MCF 10A (cell line): ENCODE results near the gene IQCN. TPM values are rescaled to one million over a fixed set of nuclear protein-coding genes. Genes with fewer than 3 reads are reported as not detected.

Experiments used
- BruUV-seq: library from RNA; stranded (reverse); fragments of 400-500 nt; replicated peaks from 2 replicates; lab custom pipeline; 2021; lab: Mats Ljungman, UMichigan
- CTCF ChIA-PET: fragments of 300-600 bp; sonication (Branson Sonifier 250); formaldehyde crosslinking; extraction: SDS; loops from one replicate; lab custom pipeline; 2021; ENCODE audit warnings: antibody characterized with exemption, inconsistent platforms; lab: Yijun Ruan, JAX
- POLR2A ChIA-PET: fragments of 300-600, 350-650 bp; sonication (Branson Sonifier 250); formaldehyde crosslinking; extraction: SDS; loops from one replicate; lab custom pipeline; 2020; ENCODE audit warnings: antibody characterized with exemption, inconsistent platforms; lab: Yijun Ruan, JAX
- DNase-seq: peaks from one replicate; pipeline ENCODE4 v3.0.0-alpha.2; 2018; ENCODE audit not compliant: unreplicated experiment
- H3K27ac Mint-ChIP-seq: one replicate; pipeline ENCODE4 v1.8.0; 2022; ENCODE audit warnings: mild to moderate bottlenecking, low read depth, mixed read lengths; ENCODE audit not compliant: unreplicated experiment
- H3K27me3 Mint-ChIP-seq: one replicate; pipeline ENCODE4 v1.8.0; 2022; ENCODE audit warnings: mixed read lengths; ENCODE audit not compliant: insufficient read depth, unreplicated experiment
- H3K36me3 Mint-ChIP-seq: one replicate; pipeline ENCODE4 v1.8.0; 2022; ENCODE audit warnings: mild to moderate bottlenecking, moderate library complexity, mixed read lengths; ENCODE audit not compliant: insufficient read depth, unreplicated experiment
- H3K4me1 Mint-ChIP-seq: one replicate; pipeline ENCODE4 v1.8.0; 2022; ENCODE audit warnings: mixed read lengths; ENCODE audit not compliant: insufficient read depth, unreplicated experiment
- H3K4me3 Mint-ChIP-seq: one replicate; pipeline ENCODE4 v1.8.0; 2022; ENCODE audit warnings: mild to moderate bottlenecking, moderate library complexity, mixed read lengths; ENCODE audit not compliant: unreplicated experiment
- H3K9me3 Mint-ChIP-seq: one replicate; pipeline ENCODE4 v1.8.0; 2022; ENCODE audit warnings: mixed read lengths; ENCODE audit not compliant: unreplicated experiment
- CTCF ChIP-seq: fragments of 200-600 bp; IDR thresholded peaks from one replicate; pipeline ENCODE4 v1.8.0; 2022; ENCODE audit warnings: antibody characterized with exemption, mild to moderate bottlenecking; ENCODE audit not compliant: unreplicated experiment
- intact Hi-C: fragments of 100-400 bp; cut with micrococcal nuclease; formaldehyde crosslinking; loops from 2 replicates; pipeline ENCODE4 v1.14.1; 2022
- total RNA-seq: library from RNA; stranded (reverse); gene quantifications from 2 replicates; pipeline ENCODE4 v1.2.3, GENCODE V29; 2022

Gene IQCN
- total RNA-seq, 1 experiment from 2014 or later, result 0.26 TPM

DNA sequence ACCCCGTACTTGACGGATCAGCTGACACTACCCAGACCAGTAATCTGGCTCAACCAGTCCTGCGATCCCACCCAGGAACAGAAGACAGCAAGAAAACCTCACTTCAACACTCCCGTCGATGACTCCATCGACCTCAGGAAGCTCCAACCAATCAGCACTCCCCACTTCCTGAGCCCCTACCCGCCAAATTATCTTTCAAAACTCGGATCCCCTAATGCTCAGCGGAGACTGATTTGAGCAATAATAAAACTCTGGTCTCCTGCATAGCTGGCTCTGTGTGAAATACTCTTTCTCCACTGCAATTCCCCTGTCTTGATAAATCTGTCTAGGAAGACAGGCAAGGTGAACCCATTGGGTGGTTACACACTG lies 47.5 kb upstream of the IQCN start:
- POLR2A ChIA-PET, result interaction anchor here (1.0 to 5.2 kb wide), 14 partner anchors 9 to 267 kb away, joined by 3 to 175 read pairs (median 9); partner anchors contain the start of genes IQCN, JUND, MPV17L2 and PGPEP1
- H3K4me1 Mint-ChIP-seq, result peaks cover 33% of the 10 kb centered on the region
- peaks cover 8% of the 10 kb centered on the region for H3K36me3 Mint-ChIP-seq
- CTCF ChIA-PET, result interaction anchor here (0.6 to 4.0 kb wide), 12 partner anchors 9 to 1106 kb away, joined by 3 to 40 read pairs (median 4); no protein-coding TSS in a partner anchor
- no TSS peak for BruUV-seq
- intact Hi-C loops, result loop anchor here (10.0 kb wide), 1 partner anchor 207 kb away; no protein-coding TSS in a partner anchor
- H3K27me3 Mint-ChIP-seq, result no peaks in the 10 kb centered on the region
- DNase-seq, result no peak
- H3K27ac Mint-ChIP-seq, result peak overlapping the region; percentile 77
- H3K4me3 Mint-ChIP-seq, result peak overlapping the region; percentile 83
- H3K9me3 Mint-ChIP-seq, result no peaks in the 10 kb centered on the region
- TF ChIP-seq CTCF, result no peak

GRCh38 chr19:18320865-18321733 lies 46.8 kb upstream of the IQCN start:
- no TSS peak for BruUV-seq
- peak overlapping the region; percentile 77 for H3K27ac Mint-ChIP-seq
- POLR2A ChIA-PET, result interaction anchor here (0.5 to 5.2 kb wide), 8 partner anchors 7 to 194 kb away, joined by 3 to 175 read pairs (median 16); partner anchors contain the start of genes JUND, MPV17L2 and PGPEP1
- intact Hi-C loops, result loop anchor here (10.0 kb wide), 1 partner anchor 206 kb away; no protein-coding TSS in a partner anchor
- H3K4me1 Mint-ChIP-seq, result peaks cover 33% of the 10 kb centered on the region
- DNase-seq, result no peak
- CTCF ChIA-PET, result interaction anchor here (0.7 to 4.0 kb wide), 8 partner anchors 8 to 208 kb away, joined by 3 to 40 read pairs (median 4); no protein-coding TSS in a partner anchor
- H3K4me3 Mint-ChIP-seq, result peak overlapping the region; percentile 83
- H3K9me3 Mint-ChIP-seq, result no peaks in the 10 kb centered on the region
- no peaks in the 10 kb centered on the region for H3K27me3 Mint-ChIP-seq
- no peak for TF ChIP-seq CTCF
- H3K36me3 Mint-ChIP-seq, result peaks cover 8% of the 10 kb centered on the region

DNA sequence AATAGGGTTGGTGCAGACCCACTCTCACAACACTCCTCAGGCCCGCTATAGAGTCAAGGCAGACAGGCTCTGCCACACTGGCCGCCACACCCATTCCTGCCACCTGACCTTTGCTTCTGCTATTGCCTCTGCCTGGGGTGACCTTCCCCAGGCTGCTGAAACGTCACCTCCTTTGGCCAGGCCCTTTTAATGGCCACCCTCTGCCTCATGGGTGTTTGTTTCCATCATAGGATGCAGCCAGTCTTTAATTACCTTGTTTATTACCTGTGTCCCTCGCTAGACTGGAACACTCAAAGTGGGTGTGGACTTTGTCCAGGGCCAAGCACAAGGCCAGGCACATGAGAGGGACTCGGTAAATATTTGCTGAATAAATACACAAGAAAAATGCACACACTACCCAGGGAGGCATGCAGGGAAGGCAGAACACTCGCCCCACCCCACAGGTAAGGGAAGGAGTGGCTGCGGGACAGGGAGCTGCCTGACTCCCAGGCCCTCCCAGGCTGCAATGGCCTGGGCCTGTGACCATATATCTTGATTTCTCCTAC lies 45.4 kb upstream of the IQCN start:
- ChIA-PET CTCF (interaction anchor here (1.1 to 4.0 kb wide), 3 partner anchors 40 to 93 kb away, joined by 4 to 40 read pairs (median 5); no protein-coding TSS in a partner anchor), POLR2A (interaction anchor here (5.2 kb wide), 1 partner anchor 39 kb away, joined by 175 read pairs; the partner anchor contains the start of gene JUND)
- no peaks in the 10 kb centered on the region for H3K27me3 Mint-ChIP-seq
- no peaks in the 10 kb centered on the region for H3K9me3 Mint-ChIP-seq
- BruUV-seq, result no TSS peak
- H3K36me3 Mint-ChIP-seq, result peaks cover 17% of the 10 kb centered on the region
- H3K4me1 Mint-ChIP-seq, result peaks cover 33% of the 10 kb centered on the region
- no peak overlapping the region for H3K4me3 Mint-ChIP-seq
- peak overlapping the region; percentile 64 for H3K27ac Mint-ChIP-seq
- intact Hi-C loops, result loop anchor here (10.0 kb wide), 1 partner anchor 205 kb away; no protein-coding TSS in a partner anchor
- no peak for DNase-seq
- TF ChIP-seq CTCF, result no peak
